Ureter (tissue), 1 donor: ENCODE measurements around the gene SNRNP200. TPM values are rescaled to one million over a fixed set of nuclear protein-coding genes. Genes with fewer than 3 reads are reported as not detected.
A peak's percentile ranks its signal among the peaks of the same experiment; 100 is the strongest.

ENCODE experiments used
- DNase-seq: peaks from one replicate; pipeline ENCODE4 v3.0.0-alpha.2; 2020; ENCODE audit warnings: low spot score
- total RNA-seq: library from RNA; stranded (reverse); gene quantifications from one replicate; pipeline ENCODE4 v1.2.4, GENCODE V29; 2023
- donor health status: DM: yes; HTN: yes; CAD: no.

SNRNP200 gene
- 139 TPM for total RNA-seq

DNA sequence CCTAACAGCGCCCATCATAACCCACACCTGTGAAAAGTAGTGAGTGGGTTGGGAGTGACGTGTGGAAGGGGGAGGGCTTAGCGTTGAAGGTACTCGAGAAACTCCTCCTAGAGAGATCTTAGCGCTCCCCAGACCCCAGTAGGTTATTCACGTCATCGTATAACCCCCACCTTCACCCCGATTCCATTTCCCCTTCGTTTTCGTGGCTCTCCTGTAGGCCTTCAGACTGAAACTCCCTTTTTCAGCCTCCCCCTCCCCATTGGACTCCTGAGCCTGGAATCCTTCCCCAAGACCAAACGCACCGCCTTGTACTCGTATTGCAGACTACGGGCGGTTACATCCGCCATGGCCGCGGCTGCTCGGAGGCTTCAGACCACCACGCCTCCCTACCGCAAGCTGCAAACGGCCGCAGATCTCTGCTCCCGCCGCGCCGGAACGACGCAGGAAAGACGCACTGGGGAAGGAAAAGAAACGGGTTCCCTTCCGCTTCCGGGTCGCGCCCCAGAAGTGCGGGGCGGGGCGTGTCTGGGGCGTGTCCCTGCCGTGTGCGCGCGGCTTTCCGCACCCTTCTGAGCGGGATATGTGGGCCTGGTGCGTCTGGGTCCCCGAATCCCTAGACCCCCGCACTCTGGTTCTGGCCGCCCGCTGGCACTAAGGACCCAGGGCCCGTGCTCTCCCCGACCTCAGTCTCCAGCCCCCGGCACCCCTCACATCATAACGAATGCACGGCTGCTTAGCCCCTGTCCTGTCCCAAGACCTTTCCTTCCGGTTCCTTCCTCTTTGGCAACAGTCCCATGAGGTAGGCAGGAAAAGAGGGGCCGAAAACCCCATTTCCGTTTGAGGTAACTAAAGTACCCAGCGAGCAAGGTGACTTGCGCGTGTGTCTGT lies at the start of gene SNRNP200:
SNRNP200 (minus strand) TSS at position 456 of the 888 bp plus-strand sequence; CDS start at position 347, 109 bp downstream.
- DNase-seq, result peak; percentile 89

DNA sequence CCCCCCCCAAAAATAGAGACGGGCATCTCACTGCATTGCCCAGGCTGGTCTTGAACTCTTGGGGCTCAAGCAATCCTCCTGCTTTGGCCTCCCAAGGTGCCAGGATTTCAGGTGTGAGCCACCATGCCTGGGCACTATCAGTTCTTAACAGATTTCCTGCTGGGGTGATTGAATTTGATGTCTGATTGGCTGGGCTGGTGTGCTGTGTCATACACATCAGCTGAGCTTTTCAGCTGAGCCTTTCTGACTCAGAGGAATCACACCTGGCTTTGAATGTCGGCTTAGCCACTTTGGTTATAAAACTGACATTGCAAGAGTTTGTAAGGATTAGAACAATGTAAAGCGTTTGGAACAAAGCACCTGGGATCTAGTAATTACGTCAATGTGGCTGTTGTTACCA lies 49.1 kb upstream of the SNRNP200 start:
- no peak for DNase-seq

DNA sequence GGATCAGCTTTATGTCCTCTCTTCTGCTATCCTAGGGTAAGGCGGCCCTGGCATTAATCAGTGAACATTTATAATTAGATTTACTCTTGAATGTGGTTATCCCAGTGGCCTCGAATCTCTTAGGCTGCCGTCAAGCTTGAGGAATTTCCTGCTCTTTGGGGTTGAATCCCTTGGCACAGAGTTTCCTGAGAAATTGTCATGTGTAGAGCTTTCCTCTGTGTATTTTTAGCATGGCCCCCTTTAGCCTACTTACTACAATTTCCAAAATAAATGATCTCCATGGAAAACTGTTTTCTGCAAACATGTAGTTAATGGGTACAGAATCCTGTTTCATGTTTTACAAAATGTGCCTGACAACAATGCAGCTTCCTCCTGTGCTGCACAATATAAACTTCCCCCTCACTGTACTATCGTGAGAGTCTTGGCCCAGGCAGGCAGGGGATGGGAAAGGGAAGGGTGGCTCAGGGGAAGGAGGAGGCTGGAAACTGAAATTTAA lies 48.3 kb upstream of the SNRNP200 start:
- DNase-seq, result no peak

DNA sequence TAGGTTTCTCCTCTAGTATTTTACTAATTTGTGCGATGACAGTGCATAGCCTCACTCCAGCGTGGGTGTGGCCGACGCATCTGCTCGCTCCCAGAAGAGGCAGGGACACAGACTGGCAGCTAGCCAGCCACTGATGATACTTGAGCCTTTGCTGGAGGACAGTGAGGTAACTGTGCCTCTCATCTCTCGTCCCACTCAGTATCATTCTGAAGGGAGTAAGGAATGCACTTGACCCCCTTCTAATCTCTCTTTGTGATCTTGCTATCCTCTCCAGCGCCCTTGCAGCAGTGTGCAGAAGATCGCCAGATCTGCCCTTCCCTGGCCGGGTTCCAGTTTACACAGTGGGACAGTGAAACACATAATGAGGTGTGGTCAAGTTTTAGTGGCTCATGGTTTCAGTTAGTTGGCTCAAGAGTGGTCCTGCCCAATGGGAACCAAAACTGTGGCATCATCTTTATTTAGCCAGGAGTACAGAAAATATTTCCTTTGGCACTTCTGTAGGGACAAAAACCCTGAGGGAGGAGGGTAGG lies 47.8 kb upstream of the SNRNP200 start:
- peak; percentile 68 for DNase-seq

DNA sequence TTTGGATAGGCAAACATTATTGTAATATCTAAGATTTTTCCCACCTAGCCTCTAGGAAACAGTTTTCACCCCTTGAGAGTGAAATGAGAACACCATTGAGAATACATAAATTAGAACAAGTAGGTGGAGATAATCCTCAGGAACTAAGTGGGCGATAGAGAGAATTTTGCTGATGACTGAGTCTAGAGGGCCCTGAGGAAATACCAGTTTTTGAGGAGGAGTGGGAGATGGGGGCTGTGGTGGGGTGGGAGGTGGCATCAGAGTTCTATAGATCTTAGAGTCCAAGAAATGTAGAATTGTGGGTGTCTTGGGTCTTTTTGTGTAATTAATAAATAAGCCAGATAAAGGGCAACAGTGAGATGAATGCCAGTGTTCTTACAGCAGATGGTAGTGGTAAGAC lies 42.0 kb upstream of the SNRNP200 start:
- no peak for DNase-seq

DNA sequence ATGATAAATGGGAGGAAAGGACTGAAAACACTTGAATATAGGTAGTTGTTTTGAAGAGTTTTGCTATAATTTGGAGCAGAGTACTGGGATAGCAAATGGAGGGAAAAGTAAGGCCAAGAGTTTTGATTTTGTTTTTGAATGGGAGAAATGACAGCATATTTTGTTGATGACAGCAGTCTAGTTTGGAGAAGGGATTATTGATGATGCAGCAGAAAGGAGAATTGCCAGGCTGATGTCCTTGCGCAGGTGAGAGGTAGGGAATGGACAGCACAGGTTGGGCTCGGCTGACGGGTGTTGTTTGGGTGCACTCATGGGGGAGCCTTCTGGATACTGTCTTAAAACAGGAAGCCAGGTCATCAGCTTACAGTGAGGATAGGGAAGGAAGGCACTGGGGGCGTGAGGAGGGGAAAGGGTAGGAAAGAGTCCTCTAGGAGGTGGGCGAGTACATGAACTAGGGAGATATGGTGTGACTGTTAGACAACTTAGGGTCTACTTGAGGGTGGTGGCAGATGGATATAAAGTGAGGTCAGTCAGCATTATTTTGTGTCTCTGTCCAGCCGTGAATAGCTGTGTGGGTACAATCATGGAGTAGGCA lies 40.6 kb upstream of the SNRNP200 start:
- no peak for DNase-seq

DNA sequence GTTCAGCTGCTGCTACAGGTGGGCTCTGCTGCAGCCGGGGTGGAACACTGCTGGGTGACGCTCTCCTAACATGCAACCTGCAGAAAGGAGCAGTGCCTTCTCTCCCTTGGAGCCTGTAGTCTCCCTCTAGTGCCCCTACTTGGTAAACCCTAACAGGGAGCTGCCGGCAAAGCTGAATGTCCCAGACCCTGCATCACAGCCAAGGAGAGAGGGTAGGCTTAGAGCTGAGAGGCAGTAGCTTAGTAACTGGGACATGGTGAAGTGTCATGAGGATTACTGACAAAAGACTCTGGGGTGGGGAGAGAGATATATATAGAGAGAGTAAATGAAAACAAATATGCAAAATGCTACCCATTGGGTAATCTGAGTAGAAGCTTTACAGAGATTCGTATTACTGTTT lies 40.1 kb upstream of the SNRNP200 start:
- no peak for DNase-seq

DNA sequence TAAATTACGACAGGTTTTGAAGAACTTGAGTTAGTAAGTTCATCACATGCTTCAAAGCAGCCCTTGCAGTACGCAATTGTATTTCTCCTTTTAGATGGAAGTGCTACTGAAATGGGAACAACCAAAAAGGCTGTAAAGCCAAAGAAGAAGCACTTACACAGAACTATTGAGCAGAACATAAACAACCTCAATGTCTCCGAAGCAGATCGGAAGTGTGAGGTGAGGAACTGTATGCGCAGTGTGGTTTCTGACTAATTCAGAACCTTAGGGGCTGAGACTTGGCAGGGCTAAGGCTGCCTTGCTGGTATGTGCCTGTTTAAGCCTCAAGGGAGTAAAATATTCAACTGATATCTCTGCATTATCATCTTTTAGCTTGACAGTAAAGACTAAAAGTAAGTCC lies 38.7 kb upstream of the SNRNP200 start:
- no peak for DNase-seq

DNA sequence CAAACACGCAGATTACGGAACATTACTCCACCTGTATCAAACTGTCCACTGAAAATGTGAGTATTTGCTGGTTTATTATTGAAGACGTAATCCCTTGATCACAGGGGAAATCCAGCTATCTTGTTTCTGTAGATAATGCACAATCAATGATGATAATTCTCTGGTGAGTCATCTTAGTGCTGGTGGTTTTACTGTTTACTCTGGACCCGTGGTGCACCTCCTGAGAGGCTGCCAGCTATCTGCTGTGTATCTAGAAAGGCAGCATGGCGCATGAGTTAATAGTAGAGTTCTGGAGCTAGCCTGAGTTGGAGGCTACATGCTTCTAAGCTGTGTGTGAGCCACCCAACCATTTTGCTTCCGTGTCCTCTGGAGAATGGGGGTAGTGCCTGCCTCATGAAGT lies 36.7 kb upstream of the SNRNP200 start:
- no peak for DNase-seq

DNA sequence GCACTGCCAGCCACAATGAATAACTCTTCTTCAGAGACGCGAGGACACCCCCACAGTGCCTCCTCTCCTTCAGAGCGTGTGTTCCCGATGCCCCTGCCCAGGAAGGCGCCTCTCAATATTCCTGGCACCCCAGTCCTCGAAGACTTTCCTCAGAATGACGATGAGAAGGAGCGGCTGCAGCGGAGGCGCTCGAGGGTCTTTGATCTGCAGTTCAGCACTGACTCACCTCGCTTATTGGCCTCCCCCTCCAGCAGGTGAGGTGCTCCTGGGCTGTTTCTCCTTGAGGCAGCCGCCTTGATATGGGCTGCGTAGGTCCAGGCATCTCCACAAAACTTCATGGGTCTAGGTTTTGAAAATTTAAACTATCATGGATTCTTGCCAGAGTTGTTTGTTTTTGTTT lies 36.3 kb upstream of the SNRNP200 start:
- DNase-seq, result no peak

DNA sequence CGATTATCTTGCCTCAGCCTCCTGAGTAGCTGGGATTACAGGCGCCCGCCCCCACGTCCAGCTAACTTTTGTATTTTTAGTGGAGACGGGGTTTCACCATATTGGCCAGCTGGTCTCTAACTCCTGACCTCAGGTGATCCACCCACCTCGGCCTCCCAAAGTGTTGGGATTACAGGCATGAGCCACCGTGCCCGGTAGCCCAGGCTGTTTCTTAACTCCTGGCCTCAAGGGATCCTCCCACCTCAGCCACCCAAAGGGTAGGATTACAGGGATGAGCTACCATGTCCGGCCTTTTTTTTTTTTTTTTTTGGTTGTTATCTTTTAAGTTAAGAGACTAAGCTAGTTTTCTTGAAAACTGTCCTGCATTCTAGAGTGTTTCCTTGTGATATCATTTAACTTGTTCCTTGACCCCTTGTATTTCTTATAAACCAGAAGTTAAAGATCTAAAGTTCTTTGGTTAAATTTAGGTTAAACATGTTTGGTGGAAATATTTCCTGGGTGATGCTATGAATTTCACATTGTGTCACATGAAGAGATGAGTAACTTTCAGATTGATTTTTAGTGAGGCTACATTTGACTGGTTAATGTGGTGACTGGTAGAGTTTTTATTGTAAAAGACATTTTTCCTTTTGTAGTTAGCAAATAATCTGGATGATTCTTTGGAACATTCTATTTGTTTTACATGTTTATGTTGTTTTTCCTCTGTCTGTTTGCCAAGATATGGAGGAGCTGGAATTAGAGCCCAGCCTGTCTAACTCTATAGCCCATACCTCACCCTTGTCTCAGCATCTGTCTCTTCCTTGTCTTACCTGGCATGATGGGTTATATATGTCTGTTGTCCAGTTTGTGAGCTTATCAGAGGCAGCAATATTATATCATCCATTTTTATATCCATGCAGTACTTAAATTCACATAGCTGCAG lies 35.4 kb upstream of the SNRNP200 start:
- DNase-seq, result no peak

DNA sequence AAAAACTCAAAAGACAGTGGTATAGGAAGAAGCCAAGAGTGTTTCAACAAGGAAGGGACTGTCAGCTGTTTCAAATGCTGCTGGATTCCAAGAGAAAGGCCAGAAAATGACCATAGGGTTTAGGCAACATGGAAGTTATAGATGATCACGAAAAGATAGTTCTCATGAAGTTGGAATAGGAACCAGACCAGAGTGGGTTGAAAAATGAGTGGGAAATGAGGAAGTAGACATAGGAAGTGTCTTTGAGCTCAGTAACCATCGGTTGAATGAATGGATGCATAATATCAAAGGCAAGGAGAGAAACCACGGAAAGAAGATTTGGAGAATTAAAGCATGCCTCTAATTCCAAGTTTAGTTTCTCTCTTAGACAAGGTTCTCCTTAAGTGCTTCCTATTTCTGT lies 31.5 kb upstream of the SNRNP200 start:
- DNase-seq, result no peak

DNA sequence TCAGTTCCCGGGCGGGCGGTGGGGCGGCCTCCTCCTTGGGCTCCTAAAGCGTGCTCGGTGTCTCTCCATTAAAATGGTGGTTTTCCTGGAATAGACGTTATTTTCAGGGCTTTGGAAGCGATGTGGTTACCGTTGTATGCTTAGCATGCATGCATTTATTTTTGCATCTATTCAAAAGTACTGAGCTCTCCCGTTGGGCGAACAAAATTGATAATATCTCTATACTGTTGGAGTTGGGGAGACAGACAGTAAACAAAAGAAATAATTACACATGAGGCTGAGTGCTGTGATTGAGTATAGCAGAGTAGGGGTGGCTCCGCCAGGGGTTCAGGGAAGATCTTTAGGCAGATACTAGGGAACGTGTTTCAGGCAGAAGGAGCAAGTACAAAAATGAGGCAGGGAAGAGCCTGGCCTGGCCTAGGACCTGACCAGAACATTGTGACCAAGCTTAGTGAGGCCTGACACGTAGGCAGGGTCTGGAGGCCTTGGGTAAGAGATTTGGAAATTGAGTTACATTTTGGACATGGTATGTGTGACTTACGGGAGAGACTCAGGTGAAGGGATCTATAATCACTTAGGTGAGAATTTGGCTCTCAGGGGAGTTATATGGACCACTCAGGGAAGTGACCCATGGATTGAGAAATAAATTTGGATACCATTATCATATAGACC lies 30.9 kb upstream of the SNRNP200 start:
- DNase-seq, result no peak

DNA sequence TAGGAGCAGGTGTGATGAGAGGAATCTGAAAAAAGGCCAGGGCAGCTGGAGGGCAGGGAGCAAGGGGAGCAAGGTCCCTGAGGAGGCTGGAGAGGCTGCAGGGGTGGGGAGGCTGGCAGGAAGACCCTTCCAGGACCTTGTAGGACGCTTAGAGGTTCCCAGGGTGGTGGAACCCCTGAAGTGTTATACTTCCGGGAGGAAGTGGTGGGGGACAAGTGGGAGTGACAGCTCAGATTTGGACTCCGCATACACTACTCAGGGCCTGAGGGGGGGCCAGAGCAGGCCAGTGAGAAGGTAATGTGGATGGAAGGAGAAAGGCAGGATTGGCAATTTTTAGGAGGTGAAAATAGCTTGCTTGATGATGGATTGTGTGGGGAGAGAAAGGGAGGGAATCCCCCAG lies 28.4 kb upstream of the SNRNP200 start:
- DNase-seq, result no peak

DNA sequence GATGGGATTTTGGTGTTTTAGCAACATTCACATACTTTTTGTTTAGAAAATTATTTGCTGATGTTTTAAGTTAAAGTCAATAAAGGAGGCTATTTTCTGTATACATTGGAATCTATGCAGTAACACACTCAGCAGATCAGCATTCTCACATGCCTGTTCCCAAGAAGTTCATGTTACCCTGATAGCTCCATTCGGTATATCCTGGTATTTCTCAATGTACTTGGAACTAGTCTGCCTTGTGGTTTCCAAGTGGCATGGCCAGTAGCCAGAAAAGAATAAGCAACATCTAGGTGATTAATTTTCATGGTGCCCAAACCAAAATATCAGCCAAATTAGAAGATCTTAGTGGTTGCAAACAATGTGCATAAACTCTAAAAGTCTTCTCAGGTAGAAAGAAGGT lies 25.1 kb upstream of the SNRNP200 start:
- no peak for DNase-seq

DNA sequence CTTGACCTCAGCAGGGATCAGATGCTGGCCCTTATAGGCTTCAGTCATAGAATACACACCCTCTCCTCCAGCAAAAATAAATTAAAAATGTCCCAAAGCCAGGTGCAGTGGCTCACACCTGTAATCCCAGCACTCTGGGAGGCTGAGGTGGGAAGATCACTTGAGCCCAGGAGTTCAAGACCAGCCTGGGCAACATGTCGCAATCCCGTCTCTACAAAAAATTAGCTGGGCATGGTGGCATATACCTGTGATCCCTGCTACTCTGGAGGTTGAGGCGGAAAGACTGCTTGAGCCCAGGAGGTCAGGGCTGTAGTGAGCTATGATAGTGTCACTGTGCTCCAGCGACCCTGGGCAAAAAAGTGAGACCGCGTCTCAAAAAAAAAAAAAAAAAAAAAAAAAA lies 24.5 kb upstream of the SNRNP200 start:
- DNase-seq, result no peak

DNA sequence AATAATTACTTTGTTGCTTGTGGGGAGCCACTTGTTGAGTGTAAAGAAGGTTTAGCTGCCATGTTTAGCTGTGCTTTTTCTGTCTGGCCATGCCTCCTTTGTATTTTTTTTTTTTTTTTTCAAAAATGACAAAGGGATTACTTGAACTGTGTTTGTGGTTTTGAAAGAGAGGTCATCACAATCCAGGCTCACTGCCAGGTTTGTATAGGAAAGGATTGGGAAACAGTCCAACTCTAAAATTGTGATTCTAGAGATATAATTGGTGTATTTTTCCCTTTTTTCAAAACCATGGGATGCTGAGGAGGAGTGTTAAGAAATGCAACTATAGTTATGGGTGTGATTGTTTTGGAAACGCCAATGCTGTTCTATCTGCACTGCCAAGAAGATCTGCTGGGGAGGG lies 24.1 kb upstream of the SNRNP200 start:
- no peak for DNase-seq

DNA sequence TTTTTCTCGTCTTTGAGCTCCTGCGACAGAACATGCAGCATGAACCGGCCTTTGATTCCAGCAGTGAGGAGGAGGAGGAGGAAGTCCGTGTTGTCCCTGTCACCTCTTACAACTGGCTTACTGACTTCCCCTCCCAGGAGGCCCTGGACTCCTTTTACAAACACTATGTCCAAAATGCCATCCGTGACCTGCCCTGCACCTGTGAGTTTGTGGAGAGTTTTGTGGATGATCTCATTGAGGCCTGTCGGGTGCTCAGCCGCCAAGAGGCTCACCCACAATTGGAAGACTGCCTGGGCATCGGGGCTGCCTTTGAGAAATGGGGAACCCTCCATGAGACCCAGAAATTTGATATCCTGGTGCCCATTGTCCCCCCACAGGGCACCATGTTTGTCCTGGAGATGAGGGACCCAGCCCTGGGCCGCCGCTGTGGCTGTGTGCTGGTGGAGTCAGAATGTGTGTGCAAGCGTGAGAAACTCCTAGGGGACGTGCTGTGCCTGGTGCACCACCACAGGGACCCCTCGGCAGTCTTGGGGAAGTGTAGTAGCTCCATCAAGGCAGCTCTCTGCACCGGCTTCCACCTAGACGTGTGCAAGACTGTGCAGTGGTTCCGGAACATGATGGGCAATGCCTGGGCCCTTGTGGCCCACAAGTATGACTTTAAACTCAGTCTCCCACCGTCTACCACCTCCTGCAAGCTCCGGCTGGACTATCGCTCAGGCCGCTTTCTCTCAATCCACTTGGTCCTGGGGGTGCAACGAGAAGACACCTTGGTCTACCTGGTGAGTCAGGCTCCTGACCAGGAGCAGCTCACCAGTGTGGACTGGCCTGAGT lies 21.9 kb upstream of the SNRNP200 start:
- DNase-seq, result no peak

DNA sequence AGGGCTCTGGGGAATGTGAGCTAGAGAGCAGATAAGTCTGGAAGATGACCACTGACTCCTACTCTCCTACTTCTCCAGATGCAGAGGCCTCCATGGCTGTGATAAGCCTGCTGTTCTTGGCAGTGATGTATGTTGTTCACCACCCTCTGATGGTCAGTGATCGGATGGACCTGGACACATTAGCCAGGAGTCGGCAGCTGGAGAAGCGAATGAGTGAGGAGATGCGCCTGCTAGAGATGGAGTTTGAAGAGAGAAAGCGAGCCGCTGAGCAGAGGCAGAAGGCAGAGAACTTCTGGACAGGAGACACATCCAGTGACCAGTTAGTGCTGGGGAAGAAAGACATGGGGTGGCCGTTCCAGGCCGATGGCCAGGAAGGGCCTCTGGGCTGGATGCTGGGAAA lies 21.2 kb upstream of the SNRNP200 start:
- no peak for DNase-seq

DNA sequence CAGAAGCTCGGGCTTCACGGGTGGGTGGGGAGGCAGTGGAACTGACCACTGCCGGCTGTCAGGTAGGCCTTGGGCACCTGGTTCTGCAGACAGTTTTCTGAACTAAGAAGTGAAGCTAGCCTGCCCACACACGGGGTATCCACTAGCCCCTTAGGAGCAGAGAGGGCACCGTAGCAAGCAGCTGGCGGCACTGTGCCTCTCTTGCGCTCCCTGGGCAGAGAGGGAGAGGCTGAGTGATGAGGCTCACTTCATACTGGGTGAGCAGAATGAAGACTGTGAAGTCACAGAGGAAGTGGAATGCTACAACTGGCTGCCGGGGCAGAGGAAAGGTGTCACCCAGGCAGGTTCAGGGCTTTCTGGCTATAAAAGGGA lies 20.5 kb upstream of the SNRNP200 start:
- DNase-seq, result no peak
